PC-3 (cell line): ENCODE measurements around the gene TMEFF2. TPM values are rescaled to one million over a fixed set of nuclear protein-coding genes. Genes with fewer than 3 reads are reported as not detected.

Experiments used
- ATAC-seq: fragments of 200-7000 bp; cut with Tn5 transposase; 2 replicates; pipeline ENCODE4 v1.9.1; 2020; ENCODE audit warnings: mild to moderate bottlenecking, moderate library complexity
- BruUV-seq: library from RNA; stranded (reverse); fragments of 400-500 nt; replicated peaks from 2 replicates; lab custom pipeline; 2021; lab: Mats Ljungman, UMichigan
- CTCF ChIA-PET: fragments of 300-600 bp; sonication (Branson Sonifier 250); formaldehyde crosslinking; loops from one replicate; lab custom pipeline; 2022; ENCODE audit warnings: antibody characterized with exemption; lab: Charles Lee
- POLR2A ChIA-PET: fragments of 300-600 bp; sonication (Branson Sonifier 250); formaldehyde crosslinking; loops from one replicate; lab custom pipeline; 2022; ENCODE audit warnings: antibody characterized with exemption; ENCODE audit not compliant: unreplicated experiment; lab: Charles Lee
- DNase-seq: peaks from one replicate; pipeline ENCODE4 v3.0.0-alpha.2; 2015
- H2AFZ ChIP-seq: fragments of 300-600 bp; sonication (generic); 2 replicates; pipeline ENCODE4 v1.6.0; 2016; ENCODE audit warnings: antibody characterized with exemption, low read length
- H3F3A ChIP-seq: fragments of 300-600 bp; sonication (generic); one replicate; pipeline ENCODE4 v1.6.0; 2017; ENCODE audit warnings: antibody characterized with exemption, low read length, control low read depth, mild to moderate bottlenecking; ENCODE audit not compliant: unreplicated experiment
- H3K27ac ChIP-seq: fragments of 300-600 bp; sonication (generic); 2 replicates; pipeline ENCODE4 v1.5.1; 2016; ENCODE audit warnings: mild to moderate bottlenecking, low read length
- H3K27me3 ChIP-seq: fragments of 300-600 bp; sonication (generic); 2 replicates; pipeline ENCODE4 v1.6.1; 2016; ENCODE audit warnings: low read length, mixed read lengths
- H3K36me3 ChIP-seq: fragments of 300-600 bp; sonication (generic); 2 replicates; pipeline ENCODE4 v1.6.1; 2016; ENCODE audit warnings: low read depth, mixed run types, low read length, mixed read lengths
- H3K4me1 ChIP-seq: fragments of 300-600 bp; sonication (generic); 2 replicates; pipeline ENCODE4 v1.5.1; 2016; ENCODE audit warnings: low read length; ENCODE audit not compliant: insufficient read depth
- H3K4me2 ChIP-seq: fragments of 300-600 bp; sonication (generic); 2 replicates; pipeline ENCODE4 v1.6.0; 2016; ENCODE audit warnings: low read length
- H3K4me3 ChIP-seq: fragments of 300-600 bp; sonication (generic); 2 replicates; pipeline ENCODE4 v1.5.1; 2016; ENCODE audit warnings: mild to moderate bottlenecking, low read length, mixed read lengths
- H3K79me2 ChIP-seq: fragments of 300-600 bp; sonication (generic); 2 replicates; pipeline ENCODE4 v1.6.1; 2017; ENCODE audit warnings: low read length, mixed read lengths
- H3K9ac ChIP-seq: fragments of 300-600 bp; sonication (generic); 2 replicates; pipeline ENCODE4 v1.6.0; 2016; ENCODE audit warnings: mild to moderate bottlenecking, low read length
- H3K9me2 ChIP-seq: fragments of 300-600 bp; sonication (generic); replicated peaks from 2 replicates; pipeline ENCODE4 v1.6.1; 2016; ENCODE audit warnings: mixed run types, low read length, mixed read lengths
- H3K9me3 ChIP-seq: fragments of 300-600 bp; sonication (generic); 2 replicates; pipeline ENCODE4 v1.6.1; 2016; ENCODE audit warnings: low read length, mixed read lengths
- H4K20me1 ChIP-seq: fragments of 300-600 bp; sonication (generic); 2 replicates; pipeline ENCODE4 v1.6.1; 2016; ENCODE audit warnings: low read length, mixed read lengths
- EZH2 ChIP-seq: fragments of 300-600 bp; sonication (generic); IDR thresholded peaks from one replicate; pipeline ENCODE4 v1.6.1; 2017; ENCODE audit warnings: antibody characterized with exemption, mild to moderate bottlenecking, low read length; ENCODE audit not compliant: unreplicated experiment
- EZH2phosphoT487 ChIP-seq: fragments of 300-600 bp; sonication (generic); IDR thresholded peaks from 2 replicates; pipeline ENCODE4 v1.6.1; 2018; ENCODE audit warnings: mild to moderate bottlenecking, antibody characterized with exemption, low read length, borderline replicate concordance
- intact Hi-C: fragments of 100-400 bp; cut with micrococcal nuclease; formaldehyde crosslinking; loops from 2 replicates; pipeline ENCODE4 v1.9.0; 2023
- total RNA-seq: library from RNA; depleted of rRNA; stranded (reverse); fragments of >200 nt; gene quantifications from 2 replicates; pipeline ENCODE4 v1.2.3, GENCODE V29; 2014
- TF ChIP-seq, protein P1 (sequence below): fragments of 300-600 bp; sonication (generic); conservative IDR thresholded peaks from 2 replicates; pipeline ENCODE4 v1.5.1; 2017; ENCODE audit warnings: antibody characterized with exemption, low read depth, mild to moderate bottlenecking, low read length

TMEFF2 gene
- total RNA-seq, 1 experiment from 2014 or later = not detected

DNA sequence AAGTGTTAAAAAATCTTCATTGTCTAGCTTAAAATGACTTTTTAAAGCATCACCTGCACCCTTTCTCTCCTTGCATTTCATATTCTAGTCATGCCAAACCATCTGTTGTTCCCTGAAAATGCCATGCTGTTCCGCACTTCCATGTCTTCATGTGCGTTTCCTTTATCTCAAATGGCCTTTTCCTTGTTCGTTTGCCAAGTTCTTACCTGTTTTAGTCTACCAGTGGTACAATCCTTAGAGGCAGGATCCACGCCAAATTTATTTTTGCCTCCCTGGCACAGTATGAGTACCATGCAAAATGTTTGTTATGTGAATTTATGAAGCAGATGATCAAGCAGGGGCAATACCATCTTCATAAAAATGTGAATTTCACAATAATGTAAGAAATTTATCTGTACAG is 37.0 kb downstream of the TMEFF2 start:
- no peaks in the 10 kb centered on the region for H3K9me3 ChIP-seq
- no peaks in the 10 kb centered on the region for H3K79me2 ChIP-seq
- H3K4me3 ChIP-seq = no peak overlapping the region
- H3F3A ChIP-seq = no peaks in the 10 kb centered on the region
- H3K27ac ChIP-seq = no peak overlapping the region
- ChIA-PET CTCF (no interaction called here), POLR2A (interaction anchor here (0.6 kb wide), 1 partner anchor 351 kb away, joined by 3 read pairs; no protein-coding TSS in a partner anchor)
- DNase-seq (no peak), ATAC-seq (no peak)
- no peaks in the 10 kb centered on the region for H3K9me2 ChIP-seq
- intact Hi-C loops = no loop called here
- peaks cover 5% of the 10 kb centered on the region; the same call in 1 of the 2 replicates for H3K4me1 ChIP-seq
- no peaks in the 10 kb centered on the region for H3K27me3 ChIP-seq
- no peaks in the 10 kb centered on the region; the same call in 1 of the 2 replicates for H3K36me3 ChIP-seq
- no TSS peak for BruUV-seq
- no peak overlapping the region for H2AFZ ChIP-seq
- no peaks in the 10 kb centered on the region for H4K20me1 ChIP-seq
- no peak overlapping the region for H3K9ac ChIP-seq
- no peak for TF ChIP-seq EZH2
- TF ChIP-seq EZH2phosphoT487 = no peak
- TF ChIP-seq, protein P1, sequence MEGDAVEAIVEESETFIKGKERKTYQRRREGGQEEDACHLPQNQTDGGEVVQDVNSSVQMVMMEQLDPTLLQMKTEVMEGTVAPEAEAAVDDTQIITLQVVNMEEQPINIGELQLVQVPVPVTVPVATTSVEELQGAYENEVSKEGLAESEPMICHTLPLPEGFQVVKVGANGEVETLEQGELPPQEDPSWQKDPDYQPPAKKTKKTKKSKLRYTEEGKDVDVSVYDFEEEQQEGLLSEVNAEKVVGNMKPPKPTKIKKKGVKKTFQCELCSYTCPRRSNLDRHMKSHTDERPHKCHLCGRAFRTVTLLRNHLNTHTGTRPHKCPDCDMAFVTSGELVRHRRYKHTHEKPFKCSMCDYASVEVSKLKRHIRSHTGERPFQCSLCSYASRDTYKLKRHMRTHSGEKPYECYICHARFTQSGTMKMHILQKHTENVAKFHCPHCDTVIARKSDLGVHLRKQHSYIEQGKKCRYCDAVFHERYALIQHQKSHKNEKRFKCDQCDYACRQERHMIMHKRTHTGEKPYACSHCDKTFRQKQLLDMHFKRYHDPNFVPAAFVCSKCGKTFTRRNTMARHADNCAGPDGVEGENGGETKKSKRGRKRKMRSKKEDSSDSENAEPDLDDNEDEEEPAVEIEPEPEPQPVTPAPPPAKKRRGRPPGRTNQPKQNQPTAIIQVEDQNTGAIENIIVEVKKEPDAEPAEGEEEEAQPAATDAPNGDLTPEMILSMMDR = no peak
- no peak overlapping the region for H3K4me2 ChIP-seq

DNA sequence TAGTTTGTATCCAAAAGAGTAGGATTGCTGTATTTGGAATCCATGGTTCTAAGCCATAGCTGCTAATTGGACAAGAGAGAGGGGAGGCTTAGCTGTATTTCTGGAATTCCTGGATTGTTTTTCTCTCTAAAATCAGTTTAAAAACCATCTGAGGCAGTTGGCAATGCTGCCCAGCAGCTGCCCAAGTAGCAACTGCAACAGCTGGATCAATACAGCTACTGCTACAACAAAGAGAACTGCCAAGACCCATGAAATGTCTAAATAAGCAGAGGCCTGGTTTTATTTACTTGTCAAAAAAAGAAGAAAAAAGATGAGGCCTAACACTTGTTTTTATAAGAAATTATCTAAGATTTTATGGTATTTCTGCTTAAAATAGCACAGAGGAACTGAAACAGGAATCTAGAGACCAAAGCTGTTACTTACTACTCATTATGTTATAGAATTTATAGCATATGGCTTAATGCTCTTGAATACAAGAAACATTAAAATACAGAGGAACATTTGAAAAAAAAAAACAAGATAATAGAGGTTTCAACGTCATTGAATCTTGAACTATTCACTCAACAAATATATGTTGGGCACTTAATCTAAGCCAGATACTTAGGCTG is 39.1 kb downstream of the TMEFF2 start:
- H4K20me1 ChIP-seq = no peaks in the 10 kb centered on the region
- H3K79me2 ChIP-seq = no peaks in the 10 kb centered on the region
- H3K4me1 ChIP-seq = no peaks in the 10 kb centered on the region
- H3K36me3 ChIP-seq = no peaks in the 10 kb centered on the region
- no peak overlapping the region for H3K4me2 ChIP-seq
- H3K27ac ChIP-seq = no peak overlapping the region
- no peak overlapping the region for H3K4me3 ChIP-seq
- no peak overlapping the region for H3K9ac ChIP-seq
- H3F3A ChIP-seq = no peaks in the 10 kb centered on the region
- no peaks in the 10 kb centered on the region for H3K9me2 ChIP-seq
- intact Hi-C loops = no loop called here
- no peaks in the 10 kb centered on the region for H3K9me3 ChIP-seq
- CTCF ChIA-PET = no interaction called here
- ATAC-seq (no peak), DNase-seq (no peak)
- H3K27me3 ChIP-seq = no peaks in the 10 kb centered on the region
- POLR2A ChIA-PET = no interaction called here
- no peak for TF ChIP-seq EZH2
- TF ChIP-seq EZH2phosphoT487 = no peak
- TF ChIP-seq, protein P1 = no peak
- no peak overlapping the region for H2AFZ ChIP-seq
- no TSS peak for BruUV-seq

DNA sequence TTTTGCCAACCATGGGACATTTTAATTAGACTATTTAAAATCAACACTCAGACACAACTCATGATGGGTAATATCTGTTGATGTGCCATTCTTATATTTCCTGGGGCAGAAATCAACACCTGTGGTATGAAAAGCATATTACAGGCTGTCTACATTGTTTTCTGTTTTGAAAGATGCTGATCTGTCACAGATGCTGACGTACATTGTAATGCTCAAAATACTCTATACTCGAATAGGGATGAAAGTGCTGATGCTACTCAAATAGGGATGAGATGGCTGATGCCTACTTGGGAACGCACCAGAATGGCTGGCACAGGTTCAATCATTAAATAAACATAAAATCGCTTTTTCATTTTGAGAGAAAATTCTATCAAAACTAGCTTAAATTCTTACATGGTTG is 41.2 kb downstream of the TMEFF2 start:
- no peak for DNase-seq
- H3F3A ChIP-seq = no peaks in the 10 kb centered on the region
- no peaks in the 10 kb centered on the region for H3K9me3 ChIP-seq
- CTCF ChIA-PET = no interaction called here
- no peaks in the 10 kb centered on the region for H3K27me3 ChIP-seq
- H3K9ac ChIP-seq = no peak overlapping the region
- POLR2A ChIA-PET = no interaction called here
- no TSS peak for BruUV-seq
- intact Hi-C loops = no loop called here
- H3K36me3 ChIP-seq = no peaks in the 10 kb centered on the region
- no peaks in the 10 kb centered on the region for H3K9me2 ChIP-seq
- no peak overlapping the region for H2AFZ ChIP-seq
- no peak for ATAC-seq
- H3K27ac ChIP-seq = no peak overlapping the region
- H4K20me1 ChIP-seq = no peaks in the 10 kb centered on the region
- TF ChIP-seq EZH2phosphoT487 (no peak), EZH2 (no peak)
- TF ChIP-seq, protein P1 = no peak
- H3K4me3 ChIP-seq = no peak overlapping the region
- no peaks in the 10 kb centered on the region for H3K79me2 ChIP-seq
- no peak overlapping the region for H3K4me2 ChIP-seq
- no peaks in the 10 kb centered on the region for H3K4me1 ChIP-seq
